Tibial nerve (tissue), 3 donors: ENCODE measurements around the gene TMEM168.

Experiments used
- CTCF ChIP-seq, 5 experiments: fragments of 200-600 bp in 3 of 5; fragments of 450-650 bp in 2 of 5; sonication (generic) in 3 of 5; IDR thresholded peaks; one replicate each; pipeline ENCODE4 v1.5.1; 2016 to 2019; ENCODE audit warnings: antibody characterized with exemption in 5 of 5, mild to moderate bottlenecking in 3 of 5, moderate library complexity in 2 of 5
- POLR2A ChIP-seq, 2 donors: fragments of 450-650 bp; IDR thresholded peaks; one replicate each; pipeline ENCODE4 v1.6.1; 2017; ENCODE audit warnings: antibody characterized with exemption in 2 of 2, mild to moderate bottlenecking in 2 of 2, moderate library complexity in 2 of 2

- TF ChIP-seq CTCF (IDR thresholded peaks at IDR 0.05) = no peak
- TF ChIP-seq POLR2A (IDR thresholded peaks at IDR 0.05) = no peak
Measured at GRCh38 chr7:112802406-112802805, 12.2 kb upstream of the TMEM168 start.
